NCI-H2029 (cell line): ENCODE data around the gene C19orf81.

ENCODE experiments used
- DNase-seq: peaks from one replicate; lab custom pipeline; 2025; lab: John Stamatoyannopoulos, UW

C19orf81 gene

GRCh38 chr19:50686310-50687032 lies 37.2 kb downstream of the C19orf81 start:
- DNase-seq: no peak

- no peak for DNase-seq
These were observed 39.5 kb downstream of the C19orf81 start for GRCh38 chr19:50688766-50689165.

- DNase-seq: no peak
These were observed 41.2 kb downstream of the C19orf81 start for GRCh38 chr19:50690439-50690838.

GRCh38 chr19:50693064-50693975 lies 44.1 kb downstream of the C19orf81 start:
- no peak for DNase-seq

- DNase-seq: no peak
These were observed 45.5 kb downstream of the C19orf81 start for GRCh38 chr19:50694815-50695145.

- no peak for DNase-seq
These were observed 46.2 kb downstream of the C19orf81 start for GRCh38 chr19:50695251-50696093.

- DNase-seq: no peak
These were observed 46.8 kb downstream of the C19orf81 start for GRCh38 chr19:50696094-50696483.

- no peak for DNase-seq
These were observed 48.3 kb downstream of the C19orf81 start for GRCh38 chr19:50697414-50698124.

- no peak for DNase-seq
These were observed 52.2 kb downstream of the C19orf81 start for GRCh38 chr19:50701367-50701985.

GRCh38 chr19:50702158-50702870 lies 53.1 kb downstream of the C19orf81 start:
- no peak for DNase-seq

- no peak for DNase-seq
These were observed 53.9 kb downstream of the C19orf81 start for GRCh38 chr19:50702871-50703829.

GRCh38 chr19:50703915-50704796 lies 54.9 kb downstream of the C19orf81 start:
- no peak for DNase-seq

GRCh38 chr19:50705422-50706019 lies 56.3 kb downstream of the C19orf81 start:
- no peak for DNase-seq

GRCh38 chr19:50706387-50706786 lies 57.1 kb downstream of the C19orf81 start:
- DNase-seq: no peak

- DNase-seq: no peak
These were observed 59.1 kb downstream of the C19orf81 start for GRCh38 chr19:50708179-50708879.
